HG02884 (cell line): ENCODE data around the gene SCAF8.
"Not testable (repeated sequence)": the region's sequence is repeated elsewhere in the genome, so short reads cannot be mapped to it uniquely, and the experiment has no call there.

ENCODE experiments used
- ATAC-seq: cut with Tn5 transposase; IDR thresholded peaks from one replicate; pipeline ENCODE4 v1.9.1; 2021; ENCODE audit warnings: mild to moderate bottlenecking, moderate library complexity; ENCODE audit not compliant: unreplicated experiment

Gene SCAF8

GRCh38 chr6:154768280-154768679 is 35.1 kb downstream of the SCAF8 start:
- no peak for ATAC-seq

GRCh38 chr6:154773610-154774089 is 40.4 kb downstream of the SCAF8 start:
- peak; percentile 99 for ATAC-seq

- not testable (repeated sequence) for ATAC-seq
Observed at GRCh38 chr6:154779157-154779556, 45.9 kb downstream of the SCAF8 start.

- no peak for ATAC-seq
Observed at GRCh38 chr6:154782193-154782592, 49.0 kb downstream of the SCAF8 start.

GRCh38 chr6:154783229-154783628 is 50.0 kb downstream of the SCAF8 start:
- ATAC-seq, result no peak

- ATAC-seq, result no peak
Observed at GRCh38 chr6:154785075-154785474, 51.9 kb downstream of the SCAF8 start.

GRCh38 chr6:154786144-154786868 is 53.1 kb downstream of the SCAF8 start:
- no peak for ATAC-seq

- no peak for ATAC-seq
Observed at GRCh38 chr6:154791556-154792317, 58.5 kb downstream of the SCAF8 start.

GRCh38 chr6:154792325-154792724 is 59.1 kb downstream of the SCAF8 start:
- ATAC-seq, result no peak

GRCh38 chr6:154792761-154793160 is 59.5 kb downstream of the SCAF8 start:
- ATAC-seq, result no peak

GRCh38 chr6:154796484-154796883 is 63.3 kb downstream of the SCAF8 start:
- ATAC-seq, result no peak

- no peak for ATAC-seq
Observed at GRCh38 chr6:154797857-154798256, 64.6 kb downstream of the SCAF8 start.

GRCh38 chr6:154800338-154800737 is 67.1 kb downstream of the SCAF8 start:
- peak; percentile 52 for ATAC-seq

GRCh38 chr6:154805288-154805911 is 72.2 kb downstream of the SCAF8 start:
- no peak for ATAC-seq

GRCh38 chr6:154806804-154807203 is 73.6 kb downstream of the SCAF8 start:
- no peak for ATAC-seq

GRCh38 chr6:154811663-154812062 is 78.4 kb downstream of the SCAF8 start:
- not testable (repeated sequence) for ATAC-seq

GRCh38 chr6:154814063-154814462 is 80.8 kb downstream of the SCAF8 start:
- peak; percentile 87 for ATAC-seq

- no peak for ATAC-seq
Observed at GRCh38 chr6:154815938-154816820, 83.0 kb downstream of the SCAF8 start.

- no peak for ATAC-seq
Observed at GRCh38 chr6:154821099-154821498, 87.9 kb downstream of the SCAF8 start.

GRCh38 chr6:154821638-154822037 is 88.4 kb downstream of the SCAF8 start:
- ATAC-seq, result no peak
